ENCODE measurements around the gene ACMSD. TPM values are rescaled to one million over a fixed set of nuclear protein-coding genes. Genes with fewer than 3 reads are reported as not detected.
"Not testable (repeated sequence)": the region's sequence is repeated elsewhere in the genome, so short reads cannot be mapped to it uniquely, and the experiment has no call there.

The ACMSD gene
- total RNA-seq, 2 experiments from 2014 or later = not detected

DNA sequence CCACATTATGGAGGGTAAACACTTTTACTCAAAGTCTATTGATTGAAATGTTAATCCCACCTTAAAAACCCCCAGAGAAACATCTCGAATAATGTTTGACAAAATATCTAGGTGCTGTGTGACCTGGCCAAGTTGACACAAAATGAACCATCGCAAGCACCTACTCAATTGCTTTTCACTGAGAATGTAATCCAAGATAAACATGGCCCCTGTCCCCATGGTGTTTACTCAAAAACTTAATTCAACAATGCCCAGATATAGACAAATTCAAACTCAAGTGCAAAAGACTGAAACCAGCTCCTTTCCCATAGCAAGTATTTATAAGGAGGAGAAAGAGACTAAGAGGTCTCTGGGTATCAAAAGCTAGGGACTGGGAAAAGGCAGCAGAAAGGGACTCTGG lies 15.0 kb upstream of the ACMSD start:
- Histone ChIP-seq H3K4me1 (ENCODE audit: insufficient read depth, low read length, poor library complexity, severe bottlenecking) (no peaks in the 10 kb centered on the region), H2AFZ (ENCODE audit: low read length) (no peak overlapping the region), H4K20me1 (ENCODE audit: insufficient read depth, low read length) (no peaks in the 10 kb centered on the region), H3K4me3 (ENCODE audit: low read depth, low read length, poor library complexity, severe bottlenecking) (no peak overlapping the region), H3K9me3 (ENCODE audit: low read length) (no peaks in the 10 kb centered on the region), H3K9me2 (ENCODE audit: insufficient read depth, low read length) (no peaks in the 10 kb centered on the region), H3K79me2 (ENCODE audit: insufficient read depth, low read depth, low read length) (no peaks in the 10 kb centered on the region), H3K27ac (ENCODE audit: low read depth, low read length, poor library complexity, severe bottlenecking) (no peak overlapping the region), H3K4me2 (ENCODE audit: low read length) (no peak overlapping the region), H3K36me3 (ENCODE audit: insufficient read depth, low read length) (no peaks in the 10 kb centered on the region)
- ChIA-PET CTCF (ENCODE audit: unreplicated experiment) (no interaction called here), POLR2A (no interaction called here)
- intact Hi-C loops (cut with micrococcal nuclease; ENCODE audit: unreplicated experiment) = no loop called here
- no peak for DNase-seq (ENCODE audit: low spot score)
- TF ChIP-seq EZH2phosphoT487 (IDR thresholded peaks at IDR 0.05; ENCODE audit: borderline replicate concordance, low read depth, low read length) (no peak), CTCF (conservative IDR thresholded peaks at IDR 0.05; ENCODE audit: low read length) (no peak)
- BruUV-seq (replicated peaks) = no TSS peak

GRCh38 chr2:134823832-134824231 lies 14.6 kb upstream of the ACMSD start:
- no peak overlapping the region for H3K4me3 ChIP-seq (ENCODE audit: low read depth, low read length, poor library complexity, severe bottlenecking)
- H3K9me2 ChIP-seq (ENCODE audit: insufficient read depth, low read length) = no peaks in the 10 kb centered on the region
- CTCF ChIA-PET (ENCODE audit: unreplicated experiment) = no interaction called here
- H3K4me1 ChIP-seq (ENCODE audit: insufficient read depth, low read length, poor library complexity, severe bottlenecking) = no peaks in the 10 kb centered on the region
- H3K36me3 ChIP-seq (ENCODE audit: insufficient read depth, low read length) = no peaks in the 10 kb centered on the region
- POLR2A ChIA-PET = no interaction called here
- BruUV-seq (replicated peaks) = no TSS peak
- no peak overlapping the region for H3K27ac ChIP-seq (ENCODE audit: low read depth, low read length, poor library complexity, severe bottlenecking)
- DNase-seq (ENCODE audit: low spot score) = no peak
- no peak overlapping the region for H2AFZ ChIP-seq (ENCODE audit: low read length)
- H4K20me1 ChIP-seq (ENCODE audit: insufficient read depth, low read length) = no peaks in the 10 kb centered on the region
- no peaks in the 10 kb centered on the region for H3K9me3 ChIP-seq (ENCODE audit: low read length)
- intact Hi-C loops (cut with micrococcal nuclease; ENCODE audit: unreplicated experiment) = no loop called here
- H3K4me2 ChIP-seq (ENCODE audit: low read length) = no peak overlapping the region
- TF ChIP-seq EZH2phosphoT487 (IDR thresholded peaks at IDR 0.05; ENCODE audit: borderline replicate concordance, low read depth, low read length) = no peak
- no peak for TF ChIP-seq CTCF (conservative IDR thresholded peaks at IDR 0.05; ENCODE audit: low read length)
- no peaks in the 10 kb centered on the region for H3K79me2 ChIP-seq (ENCODE audit: insufficient read depth, low read depth, low read length)

- intact Hi-C loops (cut with micrococcal nuclease; ENCODE audit: unreplicated experiment); H2AFZ ChIP-seq (ENCODE audit: low read length); CTCF ChIA-PET (ENCODE audit: unreplicated experiment); H4K20me1 ChIP-seq (ENCODE audit: insufficient read depth, low read length); DNase-seq (ENCODE audit: low spot score); H3K4me3 ChIP-seq (ENCODE audit: low read depth, low read length, poor library complexity, severe bottlenecking); BruUV-seq (replicated peaks); H3K79me2 ChIP-seq (ENCODE audit: insufficient read depth, low read depth, low read length); H3K36me3 ChIP-seq (ENCODE audit: insufficient read depth, low read length); H3K27ac ChIP-seq (ENCODE audit: low read depth, low read length, poor library complexity, severe bottlenecking); H3K4me1 ChIP-seq (ENCODE audit: insufficient read depth, low read length, poor library complexity, severe bottlenecking); POLR2A ChIA-PET; H3K9me2 ChIP-seq (ENCODE audit: insufficient read depth, low read length); H3K4me2 ChIP-seq (ENCODE audit: low read length); H3K9me3 ChIP-seq (ENCODE audit: low read length): not testable (repeated sequence)
Measured at GRCh38 chr2:134825716-134826115, 12.7 kb upstream of the ACMSD start.

Measured in OCI-LY7 (cell line).